Measurements from ENCODE around the gene ZNF346.

The ZNF346 gene

GRCh38 chr5:177093803-177094202 lies 71.3 kb downstream of the ZNF346 start:
- Histone ChIP-seq H3K27me3 (ENCODE audit: control insufficient read depth in 1 of 2, insufficient read depth in 2 of 2, low read length in 2 of 2) (peaks cover 8% of the 10 kb centered on the region in 2 donors), H3K9me3 (ENCODE audit: control insufficient read depth in 2 of 2, low read length in 2 of 2) (no peaks in the 10 kb centered on the region), H3K9ac (ENCODE audit: low read length in 2 of 2) (no peak overlapping the region), H3K4me1 (ENCODE audit: control insufficient read depth, insufficient read depth, low read length) (peaks cover 31% of the 10 kb centered on the region), H3K36me3 (ENCODE audit: control insufficient read depth in 2 of 2, insufficient read depth in 2 of 2, low read length in 2 of 2) (no peaks in the 10 kb centered on the region), H3K4me3 (ENCODE audit: low read length in 2 of 2) (no peak overlapping the region), H3K27ac (ENCODE audit: low read length) (no peak overlapping the region)

GRCh38 chr5:177094224-177095087 lies 72.0 kb downstream of the ZNF346 start:
- Histone ChIP-seq H3K9ac (ENCODE audit: low read length in 2 of 2) (no peak overlapping the region), H3K4me3 (ENCODE audit: low read length in 2 of 2) (no peak overlapping the region), H3K36me3 (ENCODE audit: control insufficient read depth in 2 of 2, insufficient read depth in 2 of 2, low read length in 2 of 2) (no peaks in the 10 kb centered on the region), H3K4me1 (ENCODE audit: control insufficient read depth, insufficient read depth, low read length) (peaks cover 30% of the 10 kb centered on the region), H3K27ac (ENCODE audit: low read length) (no peak overlapping the region), H3K27me3 (ENCODE audit: control insufficient read depth in 1 of 2, insufficient read depth in 2 of 2, low read length in 2 of 2) (peaks cover 3 to 6% of the 10 kb centered on the region in 2 donors), H3K9me3 (ENCODE audit: control insufficient read depth in 2 of 2, low read length in 2 of 2) (no peaks in the 10 kb centered on the region)

DNA sequence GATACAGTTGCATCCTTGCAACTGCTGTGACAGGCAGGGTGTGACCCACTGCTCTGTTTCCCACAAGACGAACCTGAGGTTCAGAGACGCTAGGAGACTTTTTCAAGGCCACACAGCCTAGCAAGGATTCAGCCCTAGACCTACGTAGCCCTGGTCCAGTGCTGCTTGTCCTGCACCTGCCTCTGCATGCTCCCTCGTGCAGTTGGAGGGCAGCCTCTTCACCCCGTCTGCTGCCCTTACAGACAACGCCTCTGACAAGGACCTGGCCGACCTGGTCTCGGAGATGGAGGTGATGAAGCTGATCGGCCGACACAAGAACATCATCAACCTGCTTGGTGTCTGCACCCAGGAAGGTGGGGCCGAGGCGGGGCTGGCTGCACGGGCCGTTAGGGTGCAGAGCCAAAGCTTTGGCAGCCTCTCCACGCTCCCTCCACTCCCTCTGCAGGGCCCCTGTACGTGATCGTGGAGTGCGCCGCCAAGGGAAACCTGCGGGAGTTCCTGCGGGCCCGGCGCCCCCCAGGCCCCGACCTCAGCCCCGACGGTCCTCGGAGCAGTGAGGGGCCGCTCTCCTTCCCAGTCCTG lies 72.7 kb downstream of the ZNF346 start:
- H3K4me1 ChIP-seq (ENCODE audit: control insufficient read depth, insufficient read depth, low read length) = peaks cover 26% of the 10 kb centered on the region
- peaks cover 0 to under 1% of the 10 kb centered on the region in 2 donors for H3K27me3 ChIP-seq (ENCODE audit: control insufficient read depth in 1 of 2, insufficient read depth in 2 of 2, low read length in 2 of 2)
- H3K36me3 ChIP-seq (ENCODE audit: control insufficient read depth in 2 of 2, insufficient read depth in 2 of 2, low read length in 2 of 2) = no peaks in the 10 kb centered on the region
- H3K9me3 ChIP-seq (ENCODE audit: control insufficient read depth in 2 of 2, low read length in 2 of 2) = no peaks in the 10 kb centered on the region
- no peak overlapping the region for H3K9ac ChIP-seq (ENCODE audit: low read length in 2 of 2)
- H3K4me3 ChIP-seq (ENCODE audit: low read length in 2 of 2) = no peak overlapping the region
- no peak overlapping the region for H3K27ac ChIP-seq (ENCODE audit: low read length)

DNA sequence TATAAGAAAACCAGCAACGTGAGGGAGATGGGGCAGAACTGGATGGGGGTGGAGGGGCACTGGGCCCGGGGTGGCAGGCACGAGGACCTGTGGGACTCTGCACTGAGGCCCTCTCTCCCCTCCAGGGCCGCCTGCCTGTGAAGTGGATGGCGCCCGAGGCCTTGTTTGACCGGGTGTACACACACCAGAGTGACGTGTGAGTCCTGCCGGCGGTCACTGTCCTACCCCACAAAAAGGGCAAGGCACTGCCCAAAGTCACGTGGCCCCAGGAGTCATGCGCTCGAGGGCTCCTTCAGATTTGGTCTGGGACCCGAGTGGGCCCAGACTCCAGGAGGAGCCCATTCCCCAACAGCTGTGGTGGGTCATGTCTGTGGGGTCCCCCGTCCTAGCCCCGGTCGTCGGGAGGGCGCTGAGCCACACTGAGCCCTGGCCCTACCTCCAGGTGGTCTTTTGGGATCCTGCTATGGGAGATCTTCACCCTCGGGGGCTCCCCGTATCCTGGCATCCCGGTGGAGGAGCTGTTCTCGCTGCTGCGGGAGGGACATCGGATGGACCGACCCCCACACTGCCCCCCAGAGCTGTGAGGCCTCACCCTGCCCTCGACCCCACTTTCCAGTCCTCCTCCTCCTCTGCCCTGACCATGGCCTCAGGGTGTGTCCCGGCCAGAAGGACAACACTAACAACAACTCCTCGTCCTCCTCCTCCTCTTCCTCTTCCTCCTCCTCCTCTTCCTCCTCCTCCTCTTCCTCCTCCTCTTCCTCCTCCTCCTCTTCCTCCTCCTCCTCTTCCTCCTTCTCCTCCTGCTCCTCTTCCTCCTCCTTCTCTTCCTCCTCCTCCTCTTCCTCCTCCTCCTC lies 73.9 kb downstream of the ZNF346 start:
- no peak overlapping the region for H3K4me3 ChIP-seq (ENCODE audit: low read length in 2 of 2)
- H3K9me3 ChIP-seq (ENCODE audit: control insufficient read depth in 2 of 2, low read length in 2 of 2) = no peaks in the 10 kb centered on the region
- no peaks in the 10 kb centered on the region for H3K36me3 ChIP-seq (ENCODE audit: control insufficient read depth in 2 of 2, insufficient read depth in 2 of 2, low read length in 2 of 2)
- H3K27me3 ChIP-seq (ENCODE audit: control insufficient read depth in 1 of 2, insufficient read depth in 2 of 2, low read length in 2 of 2) = peaks cover 2 to 5% of the 10 kb centered on the region in 2 donors
- peaks cover 26% of the 10 kb centered on the region for H3K4me1 ChIP-seq (ENCODE audit: control insufficient read depth, insufficient read depth, low read length)
- no peak overlapping the region for H3K9ac ChIP-seq (ENCODE audit: low read length in 2 of 2)
- H3K27ac ChIP-seq (ENCODE audit: low read length) = no peak overlapping the region

DNA sequence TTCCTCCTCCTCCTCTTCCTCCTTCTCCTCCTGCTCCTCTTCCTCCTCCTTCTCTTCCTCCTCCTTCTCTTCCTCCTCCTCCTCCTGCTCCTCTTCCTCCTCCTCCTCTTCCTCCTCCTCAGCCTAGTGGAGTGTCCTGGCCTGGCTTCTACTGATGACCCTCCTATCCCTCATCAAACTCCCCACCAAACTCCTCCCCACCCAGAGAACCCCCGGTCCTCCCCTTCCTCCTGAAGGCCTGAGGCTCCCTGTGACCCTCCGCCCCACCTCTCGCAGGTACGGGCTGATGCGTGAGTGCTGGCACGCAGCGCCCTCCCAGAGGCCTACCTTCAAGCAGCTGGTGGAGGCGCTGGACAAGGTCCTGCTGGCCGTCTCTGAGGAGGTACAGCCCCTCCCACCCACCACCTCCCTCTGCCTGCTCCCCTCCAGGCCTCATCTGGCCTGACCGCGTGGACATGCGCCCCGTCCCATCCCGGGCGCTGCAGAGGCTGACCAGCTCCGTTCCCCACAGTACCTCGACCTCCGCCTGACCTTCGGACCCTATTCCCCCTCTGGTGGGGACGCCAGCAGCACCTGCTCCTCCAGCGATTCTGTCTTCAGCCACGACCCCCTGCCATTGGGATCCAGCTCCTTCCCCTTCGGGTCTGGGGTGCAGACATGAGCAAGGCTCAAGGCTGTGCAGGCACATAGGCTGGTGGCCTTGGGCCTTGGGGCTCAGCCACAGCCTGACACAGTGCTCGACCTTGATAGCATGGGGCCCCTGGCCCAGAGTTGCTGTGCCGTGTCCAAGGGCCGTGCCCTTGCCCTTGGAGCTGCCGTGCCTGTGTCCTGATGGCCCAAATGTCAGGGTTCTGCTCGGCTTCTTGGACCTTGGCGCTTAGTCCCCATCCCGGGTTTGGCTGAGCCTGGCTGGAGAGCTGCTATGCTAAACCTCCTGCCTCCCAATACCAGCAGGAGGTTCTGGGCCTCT lies 74.8 kb downstream of the ZNF346 start:
- no peaks in the 10 kb centered on the region for H3K36me3 ChIP-seq (ENCODE audit: control insufficient read depth in 2 of 2, insufficient read depth in 2 of 2, low read length in 2 of 2)
- H3K9ac ChIP-seq (ENCODE audit: low read length in 2 of 2) = no peak overlapping the region
- no peak overlapping the region for H3K27ac ChIP-seq (ENCODE audit: low read length)
- H3K4me3 ChIP-seq (ENCODE audit: low read length in 2 of 2) = no peak overlapping the region
- H3K9me3 ChIP-seq (ENCODE audit: control insufficient read depth in 2 of 2, low read length in 2 of 2) = no peaks in the 10 kb centered on the region
- H3K4me1 ChIP-seq (ENCODE audit: control insufficient read depth, insufficient read depth, low read length) = peaks cover 26% of the 10 kb centered on the region
- H3K27me3 ChIP-seq (ENCODE audit: control insufficient read depth in 1 of 2, insufficient read depth in 2 of 2, low read length in 2 of 2) = peaks cover 2 to 5% of the 10 kb centered on the region in 2 donors

DNA sequence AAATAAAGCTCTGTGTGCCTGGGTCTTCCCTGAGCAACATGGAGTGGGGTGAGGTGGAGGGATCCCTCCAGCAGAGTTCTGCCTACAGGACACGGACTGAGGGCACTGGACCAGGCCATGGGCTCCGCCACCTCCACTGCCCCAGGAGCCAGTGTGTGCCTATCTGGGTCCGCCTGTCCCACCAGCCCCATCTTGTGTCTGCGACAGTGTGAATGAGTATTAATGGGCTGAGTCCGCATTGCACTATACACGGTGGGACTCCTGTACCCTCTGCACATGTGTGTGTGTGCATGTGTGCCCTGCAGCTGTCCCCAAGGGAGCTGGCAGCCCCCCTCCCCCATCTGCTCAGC lies 75.6 kb downstream of the ZNF346 start:
- Histone ChIP-seq H3K36me3 (ENCODE audit: control insufficient read depth in 2 of 2, insufficient read depth in 2 of 2, low read length in 2 of 2) (no peaks in the 10 kb centered on the region), H3K9ac (ENCODE audit: low read length in 2 of 2) (no peak overlapping the region), H3K27me3 (ENCODE audit: control insufficient read depth in 1 of 2, insufficient read depth in 2 of 2, low read length in 2 of 2) (peaks cover 2 to 5% of the 10 kb centered on the region in 2 donors), H3K4me3 (ENCODE audit: low read length in 2 of 2) (no peak overlapping the region), H3K27ac (ENCODE audit: low read length) (no peak overlapping the region), H3K9me3 (ENCODE audit: control insufficient read depth in 2 of 2, low read length in 2 of 2) (no peaks in the 10 kb centered on the region), H3K4me1 (ENCODE audit: control insufficient read depth, insufficient read depth, low read length) (peaks cover 26% of the 10 kb centered on the region)

GRCh38 chr5:177098470-177099141 lies 76.1 kb downstream of the ZNF346 start:
- Histone ChIP-seq H3K9me3 (ENCODE audit: control insufficient read depth in 2 of 2, low read length in 2 of 2) (no peaks in the 10 kb centered on the region), H3K27me3 (ENCODE audit: control insufficient read depth in 1 of 2, insufficient read depth in 2 of 2, low read length in 2 of 2) (peaks cover 2 to 5% of the 10 kb centered on the region in 2 donors), H3K36me3 (ENCODE audit: control insufficient read depth in 2 of 2, insufficient read depth in 2 of 2, low read length in 2 of 2) (no peaks in the 10 kb centered on the region), H3K27ac (ENCODE audit: low read length) (no peak overlapping the region), H3K4me1 (ENCODE audit: control insufficient read depth, insufficient read depth, low read length) (peaks cover 26% of the 10 kb centered on the region), H3K4me3 (ENCODE audit: low read length in 2 of 2) (no peak overlapping the region), H3K9ac (ENCODE audit: low read length in 2 of 2) (no peak overlapping the region)

- H3K36me3 ChIP-seq (ENCODE audit: control insufficient read depth in 2 of 2, insufficient read depth in 2 of 2, low read length in 2 of 2) = no peaks in the 10 kb centered on the region
- H3K27ac ChIP-seq (ENCODE audit: low read length) = no peak overlapping the region
These were observed 77.1 kb downstream of the ZNF346 start for GRCh38 chr5:177099422-177100093.

DNA sequence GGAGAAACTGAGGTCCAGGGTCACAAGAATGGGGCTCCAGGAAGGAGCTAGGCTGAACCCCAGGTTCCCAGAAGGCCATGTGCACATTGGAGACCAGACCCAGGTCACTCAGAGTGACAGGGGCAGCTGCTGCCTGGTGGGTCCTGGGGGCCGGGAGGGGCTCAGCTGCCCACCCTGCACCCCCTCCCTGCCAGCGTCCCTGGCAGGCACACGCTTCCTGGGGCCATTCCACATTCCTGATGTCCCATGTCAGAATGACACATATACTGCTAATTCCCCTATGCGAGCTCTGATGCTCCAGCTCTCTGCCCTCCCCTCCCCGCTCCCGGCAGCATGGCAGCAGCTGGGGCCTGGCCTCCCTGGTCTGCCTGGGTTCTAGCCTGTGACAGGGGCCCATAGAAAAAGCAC lies 78.2 kb downstream of the ZNF346 start:
- H3K9me3 ChIP-seq (ENCODE audit: control insufficient read depth in 2 of 2, low read length in 2 of 2) = no peaks in the 10 kb centered on the region
- H3K9ac ChIP-seq (ENCODE audit: low read length in 2 of 2) = no peak overlapping the region
- no peak overlapping the region for H3K4me3 ChIP-seq (ENCODE audit: low read length in 2 of 2)
- peaks cover 2 to 12% of the 10 kb centered on the region in 2 donors for H3K27me3 ChIP-seq (ENCODE audit: control insufficient read depth in 1 of 2, insufficient read depth in 2 of 2, low read length in 2 of 2)
- peaks cover 17% of the 10 kb centered on the region for H3K4me1 ChIP-seq (ENCODE audit: control insufficient read depth, insufficient read depth, low read length)
- H3K27ac ChIP-seq (ENCODE audit: low read length) = no peak overlapping the region
- H3K36me3 ChIP-seq (ENCODE audit: control insufficient read depth in 2 of 2, insufficient read depth in 2 of 2, low read length in 2 of 2) = no peaks in the 10 kb centered on the region

More at GRCh38 chr5:177099422-177100093, 77.1 kb downstream of the ZNF346 start:
- Histone ChIP-seq H3K9me3 (ENCODE audit: control insufficient read depth in 2 of 2, low read length in 2 of 2) (no peaks in the 10 kb centered on the region), H3K9ac (ENCODE audit: low read length in 2 of 2) (no peak overlapping the region), H3K4me1 (ENCODE audit: control insufficient read depth, insufficient read depth, low read length) (peaks cover 23% of the 10 kb centered on the region), H3K4me3 (ENCODE audit: low read length in 2 of 2) (no peak overlapping the region), H3K27me3 (ENCODE audit: control insufficient read depth in 1 of 2, insufficient read depth in 2 of 2, low read length in 2 of 2) (peaks cover 2 to 11% of the 10 kb centered on the region in 2 donors)

Measured in stomach smooth muscle (tissue), 2 donors.